ES-I3 (cell line): ENCODE data around the gene CACNB4.

ENCODE experiments used
- H3K36me3 ChIP-seq: 2 replicates; pipeline ENCODE4 v1.6.1; 2013; ENCODE audit warnings: mild to moderate bottlenecking, low read length, control low read depth, moderate library complexity; ENCODE audit not compliant: insufficient read depth
- H3K4me1 ChIP-seq: 2 replicates; pipeline ENCODE4 v1.6.1; 2013; ENCODE audit warnings: mild to moderate bottlenecking, control low read depth, low read length; ENCODE audit not compliant: insufficient read depth
- H3K9ac ChIP-seq: 2 replicates; pipeline ENCODE4 v1.6.1; 2013; ENCODE audit warnings: low read depth, mild to moderate bottlenecking, low read length, moderate library complexity
- H3K9me3 ChIP-seq: 2 replicates; pipeline ENCODE4 v1.6.1; 2013; ENCODE audit warnings: mild to moderate bottlenecking, low read length, moderate library complexity; ENCODE audit not compliant: control insufficient read depth, insufficient read depth

Gene CACNB4

GRCh38 chr2:151823651-151824050 is 275.2 kb downstream of the CACNB4 start:
- H3K9ac ChIP-seq = no peak overlapping the region
- H3K9me3 ChIP-seq = no peaks in the 10 kb centered on the region
- H3K36me3 ChIP-seq = no peaks in the 10 kb centered on the region
- H3K4me1 ChIP-seq = peaks cover 25% of the 10 kb centered on the region

GRCh38 chr2:151819920-151820319 is 278.9 kb downstream of the CACNB4 start:
- H3K4me1 ChIP-seq = peaks cover 18% of the 10 kb centered on the region
- H3K9ac ChIP-seq = no peak overlapping the region
- H3K9me3 ChIP-seq = no peaks in the 10 kb centered on the region
- H3K36me3 ChIP-seq = no peaks in the 10 kb centered on the region

GRCh38 chr2:151817929-151818328 is 280.9 kb downstream of the CACNB4 start:
- H3K36me3 ChIP-seq = no peaks in the 10 kb centered on the region
- H3K4me1 ChIP-seq = peaks cover 6% of the 10 kb centered on the region; the same call in 1 of the 2 replicates
- no peaks in the 10 kb centered on the region for H3K9me3 ChIP-seq
- no peak overlapping the region for H3K9ac ChIP-seq

- H3K9me3 ChIP-seq = no peaks in the 10 kb centered on the region
- H3K4me1 ChIP-seq = no peaks in the 10 kb centered on the region
- H3K9ac ChIP-seq = no peak overlapping the region
- 0 out of 2 replicates have a peak, but pooled peaks cover 3% of the 10 kb centered on the region for H3K36me3 ChIP-seq
Observed at GRCh38 chr2:151816843-151817242, 282.0 kb downstream of the CACNB4 start.

GRCh38 chr2:151815821-151816489 is 282.9 kb downstream of the CACNB4 start:
- Histone ChIP-seq H3K9me3 (no peaks in the 10 kb centered on the region), H3K4me1 (no peaks in the 10 kb centered on the region), H3K36me3 (0 out of 2 replicates have a peak, but pooled peaks cover 5% of the 10 kb centered on the region), H3K9ac (no peak overlapping the region)

GRCh38 chr2:151810489-151810888 is 288.4 kb downstream of the CACNB4 start:
- no peaks in the 10 kb centered on the region for H3K9me3 ChIP-seq
- H3K36me3 ChIP-seq = peaks cover 12% of the 10 kb centered on the region; the same call in 1 of the 2 replicates
- H3K9ac ChIP-seq = no peak overlapping the region
- H3K4me1 ChIP-seq = no peaks in the 10 kb centered on the region

- H3K4me1 ChIP-seq = no peaks in the 10 kb centered on the region
- H3K9me3 ChIP-seq = no peaks in the 10 kb centered on the region
- peaks cover 12% of the 10 kb centered on the region; the same call in 1 of the 2 replicates for H3K36me3 ChIP-seq
- no peak overlapping the region for H3K9ac ChIP-seq
Observed at GRCh38 chr2:151809073-151809383, 289.8 kb downstream of the CACNB4 start.

- Histone ChIP-seq H3K4me1 (no peaks in the 10 kb centered on the region), H3K9me3 (no peaks in the 10 kb centered on the region), H3K9ac (no peak overlapping the region), H3K36me3 (peaks cover 12% of the 10 kb centered on the region; the same call in 1 of the 2 replicates)
Observed at GRCh38 chr2:151808258-151809072, 290.4 kb downstream of the CACNB4 start.

- Histone ChIP-seq H3K9ac (no peak overlapping the region), H3K36me3 (peaks cover 8% of the 10 kb centered on the region; the same call in 1 of the 2 replicates), H3K9me3 (no peaks in the 10 kb centered on the region), H3K4me1 (no peaks in the 10 kb centered on the region)
Observed at GRCh38 chr2:151805961-151806360, 292.9 kb downstream of the CACNB4 start.

GRCh38 chr2:151805343-151805742 is 293.5 kb downstream of the CACNB4 start:
- Histone ChIP-seq H3K9ac (no peak overlapping the region), H3K4me1 (no peaks in the 10 kb centered on the region), H3K9me3 (no peaks in the 10 kb centered on the region), H3K36me3 (peaks cover 2% of the 10 kb centered on the region; the same call in 1 of the 2 replicates)

GRCh38 chr2:151803811-151804210 is 295.0 kb downstream of the CACNB4 start:
- Histone ChIP-seq H3K9ac (no peak overlapping the region), H3K4me1 (no peaks in the 10 kb centered on the region), H3K36me3 (no peaks in the 10 kb centered on the region), H3K9me3 (no peaks in the 10 kb centered on the region)

- Histone ChIP-seq H3K4me1 (peaks cover 9% of the 10 kb centered on the region; the same call in 1 of the 2 replicates), H3K9ac (no peak overlapping the region), H3K9me3 (no peaks in the 10 kb centered on the region), H3K36me3 (no peaks in the 10 kb centered on the region)
Observed at GRCh38 chr2:151802315-151802714, 296.5 kb downstream of the CACNB4 start.

GRCh38 chr2:151799886-151800292 is 299.0 kb downstream of the CACNB4 start:
- no peak overlapping the region for H3K9ac ChIP-seq
- H3K36me3 ChIP-seq = no peaks in the 10 kb centered on the region
- H3K4me1 ChIP-seq = peaks cover 12% of the 10 kb centered on the region; the same call in 1 of the 2 replicates
- no peaks in the 10 kb centered on the region for H3K9me3 ChIP-seq

GRCh38 chr2:151796774-151797173 is 302.1 kb downstream of the CACNB4 start:
- no peak overlapping the region for H3K9ac ChIP-seq
- H3K9me3 ChIP-seq = no peaks in the 10 kb centered on the region
- H3K36me3 ChIP-seq = no peaks in the 10 kb centered on the region
- H3K4me1 ChIP-seq = peaks cover 12% of the 10 kb centered on the region; the same call in 1 of the 2 replicates
